ENCODE data around the gene PRR14L. TPM values are rescaled to one million over a fixed set of nuclear protein-coding genes. Genes with fewer than 3 reads are reported as not detected.

Gene PRR14L
- total RNA-seq, 4 donors from 2014 or later = 14.6 to 21.6 (median 18.5) TPM

- no peak for TF ChIP-seq EP300 (IDR thresholded peaks at IDR 0.05)
- no peak for TF ChIP-seq POLR2A (IDR thresholded peaks at IDR 0.05; ENCODE audit: low read depth)
- TF ChIP-seq CTCF (IDR thresholded peaks at IDR 0.05) = no peak
- TF ChIP-seq POLR2AphosphoS5 (IDR thresholded peaks at IDR 0.05) = no peak
- Histone ChIP-seq H3K4me1 (peaks cover 0 to 3% (median under 1%) of the 10 kb centered on the region in 4 donors), H3K27me3 (no peaks in the 10 kb centered on the region), H3K27ac (replicated peaks in 1 of 4) (no peak overlapping the region), H3K9me3 (no peaks in the 10 kb centered on the region), H3K36me3 (peaks cover 0 to 29% (median 11%) of the 10 kb centered on the region in 4 donors), H3K4me3 (no peak overlapping the region)
- no peak for DNase-seq (ENCODE audit: extremely low spot score)
- intact Hi-C loops (cut with DNase I) = no loop called here
- 67% methylated on average over 2 of the region's 2 CpGs for WGBS
Observed at GRCh38 chr22:31732089-31732829, 17.7 kb downstream of the PRR14L start.

- TF ChIP-seq EP300 (IDR thresholded peaks at IDR 0.05) = no peak
- no peak for TF ChIP-seq CTCF (IDR thresholded peaks at IDR 0.05)
- TF ChIP-seq POLR2AphosphoS5 (IDR thresholded peaks at IDR 0.05) = no peak
- no peak for TF ChIP-seq POLR2A (IDR thresholded peaks at IDR 0.05; ENCODE audit: low read depth)
- 87% methylated on average over 8 of the region's 8 CpGs for WGBS
- Histone ChIP-seq H3K4me1 (peaks cover 7 to 17% (median 12%) of the 10 kb centered on the region in 4 donors), H3K27me3 (no peaks in the 10 kb centered on the region), H3K4me3 (no peak overlapping the region), H3K36me3 (peaks cover 0 to 21% (median 12%) of the 10 kb centered on the region in 4 donors), H3K9me3 (no peaks in the 10 kb centered on the region), H3K27ac (replicated peaks in 1 of 4) (no peak overlapping the region)
- no peak for DNase-seq (ENCODE audit: extremely low spot score)
- intact Hi-C loops (cut with DNase I) = no loop called here
Observed at GRCh38 chr22:31730344-31730711, 19.6 kb downstream of the PRR14L start.

GRCh38 chr22:31728857-31729256 is 21.1 kb downstream of the PRR14L start:
- Histone ChIP-seq H3K4me3 (no peak overlapping the region), H3K9me3 (no peaks in the 10 kb centered on the region), H3K36me3 (peaks cover 5 to 30% (median 18%) of the 10 kb centered on the region in 4 donors), H3K4me1 (peaks cover 7 to 15% (median 12%) of the 10 kb centered on the region in 4 donors), H3K27me3 (no peaks in the 10 kb centered on the region), H3K27ac (replicated peaks in 1 of 4) (no peak overlapping the region)
- intact Hi-C loops (cut with DNase I) = no loop called here
- WGBS = 93% methylated on average over 4 of the region's 4 CpGs
- no peak for TF ChIP-seq CTCF (IDR thresholded peaks at IDR 0.05)
- no peak for TF ChIP-seq POLR2AphosphoS5 (IDR thresholded peaks at IDR 0.05)
- TF ChIP-seq POLR2A (IDR thresholded peaks at IDR 0.05; ENCODE audit: low read depth) = no peak
- no peak for DNase-seq (ENCODE audit: extremely low spot score)

- intact Hi-C loops (cut with DNase I) = no loop called here
- Histone ChIP-seq H3K27me3 (no peaks in the 10 kb centered on the region), H3K4me1 (peaks cover 7 to 15% (median 12%) of the 10 kb centered on the region in 4 donors), H3K36me3 (peaks cover 10 to 47% (median 29%) of the 10 kb centered on the region in 4 donors), H3K27ac (replicated peaks in 1 of 4) (peak overlapping the region in 1 of 4 donors; percentile 11), H3K9me3 (no peaks in the 10 kb centered on the region), H3K4me3 (no peak overlapping the region)
- 41% methylated on average over 3 of the region's 3 CpGs for WGBS
- DNase-seq (ENCODE audit: extremely low spot score) = no peak
- TF ChIP-seq POLR2A (IDR thresholded peaks at IDR 0.05; ENCODE audit: low read depth) (no peak), CTCF (IDR thresholded peaks at IDR 0.05) (no peak)
Observed at GRCh38 chr22:31726692-31727091, 23.2 kb downstream of the PRR14L start.
